Subcutaneous preadipocyte (primary cell): ENCODE data around the gene ACSL5. TPM values are rescaled to one million over a fixed set of nuclear protein-coding genes. Genes with fewer than 3 reads are reported as not detected.

ENCODE experiments used
- total RNA-seq: library from RNA; depleted of rRNA; stranded (reverse); fragments of >200 nt; gene quantifications from 2 replicates; pipeline ENCODE4 v1.2.3, GENCODE V29; 2012

Gene ACSL5
- total RNA-seq, result 1.4 and 2.6 TPM in 2 replicates

GRCh38 chr10:112373912-112374338 lies at the start of gene ACSL5:
ACSL5 (plus strand) TSS chr10:112374116; CDS start chr10:112394947, 20,831 bp downstream.

GRCh38 chr10:112446855-112447619 lies 73.1 kb downstream of the ACSL5 start, which contains the start of the genes VTI1A and ZDHHC6:
VTI1A (plus strand) TSS chr10:112447215; CDS start chr10:112447374, 159 bp downstream.
ZDHHC6 (minus strand) TSS chr10:112446914; CDS start chr10:112445436, 1,478 bp downstream.

Other genes starting within 250 kb of the ACSL5 start
- 9.2 and 10.6 TPM in 2 replicates for gene GPAM, start 190.4 kb upstream of the ACSL5 start, total RNA-seq
- gene TECTB, start 90.7 kb upstream of the ACSL5 start, total RNA-seq, result not detected in 2 replicates
- 20.2 and 21.7 TPM in 2 replicates for gene ZDHHC6, start 72.8 kb downstream of the ACSL5 start, total RNA-seq
- gene VTI1A, start 73.1 kb downstream of the ACSL5 start, total RNA-seq, result 23.5 and 29.3 TPM in 2 replicates